Measurements from ENCODE around the gene ZFPM1. TPM values are rescaled to one million over a fixed set of nuclear protein-coding genes. Genes with fewer than 3 reads are reported as not detected.

ZFPM1 gene
- polyA plus RNA-seq, 2 donors: 0.98 to 2.6 TPM

DNA sequence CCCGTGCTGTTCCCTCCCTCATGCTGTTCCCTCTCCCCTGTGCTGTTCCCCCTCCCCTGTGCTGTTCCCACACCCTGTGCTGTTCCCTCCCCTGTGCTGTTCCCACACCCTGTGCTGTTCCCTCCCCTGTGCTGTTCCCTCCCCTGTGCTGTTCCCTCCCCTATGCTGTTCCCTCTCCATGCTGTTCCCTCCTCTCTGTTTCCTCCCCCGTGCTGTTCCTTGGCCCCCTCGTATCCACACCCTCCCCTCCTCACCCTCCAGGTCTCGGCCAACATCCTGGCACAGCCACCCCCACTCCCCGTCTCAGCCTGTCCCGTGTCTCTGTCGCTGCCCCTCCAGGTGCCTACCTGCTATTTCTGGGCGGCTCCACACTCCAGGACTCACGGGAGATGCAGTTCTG lies 68.6 kb downstream of the ZFPM1 start:
- Histone ChIP-seq H3K27ac (ENCODE audit: low read depth in 2 of 2, low read length in 1 of 2) (no peak overlapping the region), H3K36me3 (ENCODE audit: control insufficient read depth in 2 of 2, insufficient read depth in 2 of 2, low read length in 1 of 2) (no peaks in the 10 kb centered on the region), H3K4me3 (ENCODE audit: low read depth in 1 of 2, low read length in 2 of 2) (no peak overlapping the region), H3K27me3 (ENCODE audit: control insufficient read depth in 1 of 2, insufficient read depth in 2 of 2, low read length in 2 of 2) (peaks cover 0 to 18% of the 10 kb centered on the region in 2 donors), H3K4me1 (ENCODE audit: control insufficient read depth in 2 of 2, insufficient read depth in 2 of 2, low read length in 1 of 2) (peaks cover 0 to 13% of the 10 kb centered on the region in 2 donors), H3K9me3 (ENCODE audit: control insufficient read depth in 2 of 2, insufficient read depth in 1 of 2, low read depth in 1 of 2, low read length in 1 of 2) (no peaks in the 10 kb centered on the region)
- 49 to 52% methylated on average over 9 of the region's 9 CpGs for WGBS, 2 donors

DNA sequence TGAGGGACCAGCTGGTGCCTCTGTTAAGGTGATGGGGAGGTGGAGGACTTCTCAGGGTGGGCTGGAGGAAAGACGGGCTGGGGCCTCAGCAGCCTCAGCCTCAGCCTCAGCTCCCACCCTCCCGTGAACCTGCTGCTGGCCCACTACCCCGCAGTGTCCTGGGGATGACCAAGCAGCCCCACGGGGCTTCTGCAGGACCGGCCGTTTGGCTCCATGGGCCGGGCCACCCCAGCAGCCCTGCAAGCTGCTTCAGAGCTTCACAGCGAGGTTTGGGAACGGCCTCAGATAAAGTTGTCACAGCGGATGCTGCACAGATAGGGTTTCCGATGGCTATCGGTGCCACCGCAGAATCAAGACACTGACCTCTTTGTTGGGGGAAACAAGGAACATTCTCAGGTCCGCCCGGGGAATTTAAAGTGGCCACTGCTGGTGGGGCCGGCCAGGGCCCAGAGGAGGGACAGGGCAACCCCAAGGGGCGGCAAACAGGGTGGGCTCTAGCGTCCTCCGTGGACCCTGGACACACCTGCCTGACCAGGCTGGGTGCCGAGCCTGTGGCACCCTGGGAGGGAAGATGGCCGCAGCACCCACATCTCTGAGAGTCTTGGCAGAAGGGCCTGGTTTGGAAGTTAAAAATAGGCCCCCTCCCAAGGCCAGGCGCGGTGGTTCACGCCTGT lies 69.3 kb downstream of the ZFPM1 start:
- H3K4me1 ChIP-seq (ENCODE audit: control insufficient read depth in 2 of 2, insufficient read depth in 2 of 2, low read length in 1 of 2): peaks cover 2 to 19% of the 10 kb centered on the region in 2 donors
- H3K27me3 ChIP-seq (ENCODE audit: control insufficient read depth in 1 of 2, insufficient read depth in 2 of 2, low read length in 2 of 2): peaks cover 0 to 18% of the 10 kb centered on the region in 2 donors
- no peaks in the 10 kb centered on the region for H3K36me3 ChIP-seq (ENCODE audit: control insufficient read depth in 2 of 2, insufficient read depth in 2 of 2, low read length in 1 of 2)
- no peak overlapping the region for H3K4me3 ChIP-seq (ENCODE audit: low read depth in 1 of 2, low read length in 2 of 2)
- WGBS, 2 donors: 71 to 74% methylated on average over 24 of the region's 24 CpGs
- H3K9me3 ChIP-seq (ENCODE audit: control insufficient read depth in 2 of 2, insufficient read depth in 1 of 2, low read depth in 1 of 2, low read length in 1 of 2): no peaks in the 10 kb centered on the region
- no peak overlapping the region for H3K27ac ChIP-seq (ENCODE audit: low read depth in 2 of 2, low read length in 1 of 2)

DNA sequence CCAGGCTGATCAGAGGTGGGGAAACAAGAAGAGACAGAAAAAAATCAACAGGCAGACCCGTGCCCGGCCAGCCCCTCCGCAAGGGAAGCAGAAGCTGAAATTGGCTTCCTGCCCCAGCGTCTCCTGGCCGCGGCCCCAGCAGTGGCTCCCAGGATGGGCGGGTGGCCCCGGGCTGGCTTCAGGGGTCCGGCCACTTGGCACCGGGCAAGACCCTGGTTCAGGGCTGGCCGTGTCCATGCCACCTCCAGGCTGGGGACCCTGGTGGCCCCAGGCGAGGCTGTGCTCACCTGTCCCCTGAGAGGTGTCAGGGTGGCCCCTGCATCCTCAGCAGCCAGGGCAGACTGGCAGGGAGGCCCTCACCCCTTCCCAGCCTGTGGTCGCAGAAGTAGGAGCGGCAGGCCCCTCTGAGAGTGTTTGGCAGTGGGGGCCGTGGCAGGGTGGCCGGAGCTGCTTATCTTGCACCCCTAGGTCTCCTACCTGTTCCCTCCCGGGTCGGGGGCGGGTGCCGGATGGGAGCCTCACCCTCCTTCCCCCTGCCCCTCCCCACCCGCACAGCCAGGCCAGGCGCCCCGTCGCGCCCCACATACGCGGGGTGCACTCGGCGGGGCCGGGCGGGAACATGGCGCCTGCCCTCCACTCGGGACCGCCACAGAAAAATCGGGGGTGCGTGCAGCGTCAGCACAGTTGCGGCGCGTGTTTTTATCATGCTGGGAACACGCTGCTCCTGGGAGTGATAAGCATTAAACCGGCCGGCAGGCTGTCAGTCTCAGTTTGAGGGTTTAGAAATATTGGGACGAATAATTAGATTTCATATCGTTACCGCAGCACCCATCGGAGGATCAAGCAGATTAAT lies 70.5 kb downstream of the ZFPM1 start:
- peaks cover 0 to 18% of the 10 kb centered on the region in 2 donors for H3K27me3 ChIP-seq (ENCODE audit: control insufficient read depth in 1 of 2, insufficient read depth in 2 of 2, low read length in 2 of 2)
- peaks cover 2 to 19% of the 10 kb centered on the region in 2 donors for H3K4me1 ChIP-seq (ENCODE audit: control insufficient read depth in 2 of 2, insufficient read depth in 2 of 2, low read length in 1 of 2)

DNA sequence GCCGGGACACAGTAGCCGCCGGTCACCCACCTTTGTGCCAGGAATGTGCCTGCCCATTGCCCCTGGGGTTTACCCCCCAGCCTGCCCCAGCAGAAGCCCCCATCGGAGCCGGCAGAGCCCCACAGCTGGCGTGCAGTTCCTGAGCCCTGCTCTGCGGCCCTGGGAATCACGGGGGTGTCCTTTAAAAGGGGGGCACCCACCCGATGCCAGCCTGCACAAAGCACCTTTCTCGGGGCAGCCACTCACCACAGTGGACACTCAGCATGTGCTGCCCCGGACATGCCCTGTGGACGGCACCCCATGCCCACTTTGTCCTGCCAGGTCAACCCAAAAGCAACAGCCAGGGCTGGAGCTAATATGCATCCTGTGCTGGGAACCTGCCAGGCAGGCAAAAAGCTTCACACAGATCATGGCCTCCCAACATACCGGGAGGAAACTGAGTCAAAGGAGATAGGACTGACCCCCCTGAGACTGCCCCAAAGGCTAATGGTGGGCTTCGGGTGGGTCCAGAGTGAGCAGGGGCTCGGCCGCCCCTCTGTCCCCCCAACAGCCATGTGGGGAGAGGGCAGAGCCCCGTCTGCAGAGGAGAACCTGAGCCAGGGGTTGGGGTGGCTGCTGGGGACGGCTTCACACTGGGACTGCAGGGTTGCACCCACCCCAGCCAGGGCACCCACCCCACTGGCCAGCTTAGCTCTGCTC lies 71.3 kb downstream of the ZFPM1 start:
- Histone ChIP-seq H3K36me3 (ENCODE audit: control insufficient read depth in 2 of 2, insufficient read depth in 2 of 2, low read length in 1 of 2) (no peaks in the 10 kb centered on the region), H3K9me3 (ENCODE audit: control insufficient read depth in 2 of 2, insufficient read depth in 1 of 2, low read depth in 1 of 2, low read length in 1 of 2) (no peaks in the 10 kb centered on the region), H3K4me1 (ENCODE audit: control insufficient read depth in 2 of 2, insufficient read depth in 2 of 2, low read length in 1 of 2) (peaks cover 2 to 19% of the 10 kb centered on the region in 2 donors), H3K27me3 (ENCODE audit: control insufficient read depth in 1 of 2, insufficient read depth in 2 of 2, low read length in 2 of 2) (peaks cover 0 to 18% of the 10 kb centered on the region in 2 donors), H3K4me3 (ENCODE audit: low read depth in 1 of 2, low read length in 2 of 2) (no peak overlapping the region), H3K27ac (ENCODE audit: low read depth in 2 of 2, low read length in 1 of 2) (no peak overlapping the region)
- WGBS, 2 donors: 45 to 46% methylated on average over 17 to 18 of the region's 18 CpGs

More for the DNA sequence above, 70.5 kb downstream of the ZFPM1 start:
- H3K27ac ChIP-seq (ENCODE audit: low read depth in 2 of 2, low read length in 1 of 2): no peak overlapping the region
- H3K9me3 ChIP-seq (ENCODE audit: control insufficient read depth in 2 of 2, insufficient read depth in 1 of 2, low read depth in 1 of 2, low read length in 1 of 2): no peaks in the 10 kb centered on the region
- 33 to 46% methylated on average over 45 to 47 of the region's 47 CpGs for WGBS, 2 donors
- no peak overlapping the region for H3K4me3 ChIP-seq (ENCODE audit: low read depth in 1 of 2, low read length in 2 of 2)
- H3K36me3 ChIP-seq (ENCODE audit: control insufficient read depth in 2 of 2, insufficient read depth in 2 of 2, low read length in 1 of 2): no peaks in the 10 kb centered on the region

DNA sequence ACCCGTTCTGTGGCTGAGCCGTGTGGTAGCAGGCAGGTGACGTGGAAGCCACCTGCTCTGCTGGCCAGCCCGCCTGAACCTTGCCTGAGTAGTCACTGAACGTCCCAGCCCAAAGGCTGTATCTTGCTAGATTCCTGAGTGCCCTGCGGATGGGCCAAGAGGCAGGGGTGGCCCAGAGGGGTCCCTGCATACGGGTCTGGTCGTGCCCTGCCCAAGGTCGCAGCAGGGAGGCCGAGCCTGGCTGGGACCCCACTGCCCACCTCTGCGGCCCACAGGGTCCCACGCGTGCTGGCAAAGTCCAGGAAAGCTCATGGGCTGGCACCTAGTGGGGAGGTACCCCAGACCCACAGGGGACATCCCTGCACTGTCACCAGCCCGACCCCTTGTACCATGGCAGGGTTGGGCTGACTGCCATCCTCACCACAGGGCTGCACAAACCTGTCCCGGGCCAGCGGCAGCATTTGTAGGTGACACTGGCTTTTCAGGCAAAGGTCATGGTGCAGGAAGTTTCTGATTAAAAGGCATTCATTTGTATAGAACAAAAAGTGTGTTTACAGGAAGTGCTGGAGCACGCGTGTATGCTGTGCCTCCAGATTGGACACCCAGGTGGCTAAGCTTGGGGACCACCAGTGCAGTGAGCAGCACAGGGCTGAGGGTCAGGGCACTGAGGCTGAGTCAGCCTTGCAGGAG lies 72.0 kb downstream of the ZFPM1 start:
- H3K27ac ChIP-seq (ENCODE audit: low read depth in 2 of 2, low read length in 1 of 2): no peak overlapping the region
- 33 to 42% methylated on average over 17 to 18 of the region's 18 CpGs for WGBS, 2 donors

DNA sequence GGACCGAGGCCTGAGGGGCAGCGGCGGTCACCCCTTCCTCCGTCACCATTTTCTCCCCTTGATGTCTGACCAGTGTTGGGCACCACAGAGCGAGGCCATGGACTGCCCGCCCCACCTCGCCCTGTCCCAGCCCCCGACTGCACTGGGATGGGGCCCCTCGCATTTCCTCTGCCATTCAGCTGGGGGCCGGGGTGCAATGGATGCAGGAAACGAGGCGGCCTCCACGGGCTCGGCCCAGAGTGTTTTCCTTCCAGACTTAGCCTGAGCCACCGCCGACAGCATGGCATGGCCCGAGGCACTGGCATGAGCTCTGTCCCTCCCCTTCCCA lies 72.5 kb downstream of the ZFPM1 start:
- Histone ChIP-seq H3K27me3 (ENCODE audit: control insufficient read depth in 1 of 2, insufficient read depth in 2 of 2, low read length in 2 of 2) (peaks cover 0 to 18% of the 10 kb centered on the region in 2 donors), H3K36me3 (ENCODE audit: control insufficient read depth in 2 of 2, insufficient read depth in 2 of 2, low read length in 1 of 2) (peaks cover 0 to 5% of the 10 kb centered on the region in 2 donors), H3K4me1 (ENCODE audit: control insufficient read depth in 2 of 2, insufficient read depth in 2 of 2, low read length in 1 of 2) (peaks cover 2 to 19% of the 10 kb centered on the region in 2 donors), H3K9me3 (ENCODE audit: control insufficient read depth in 2 of 2, insufficient read depth in 1 of 2, low read depth in 1 of 2, low read length in 1 of 2) (no peaks in the 10 kb centered on the region), H3K27ac (ENCODE audit: low read depth in 2 of 2, low read length in 1 of 2) (no peak overlapping the region), H3K4me3 (ENCODE audit: low read depth in 1 of 2, low read length in 2 of 2) (no peak overlapping the region)
- 40 to 44% methylated on average over 17 of the region's 17 CpGs for WGBS, 2 donors

More for the DNA sequence above, 72.0 kb downstream of the ZFPM1 start:
- Histone ChIP-seq H3K9me3 (ENCODE audit: control insufficient read depth in 2 of 2, insufficient read depth in 1 of 2, low read depth in 1 of 2, low read length in 1 of 2) (no peaks in the 10 kb centered on the region), H3K27me3 (ENCODE audit: control insufficient read depth in 1 of 2, insufficient read depth in 2 of 2, low read length in 2 of 2) (peaks cover 0 to 18% of the 10 kb centered on the region in 2 donors), H3K4me1 (ENCODE audit: control insufficient read depth in 2 of 2, insufficient read depth in 2 of 2, low read length in 1 of 2) (peaks cover 2 to 19% of the 10 kb centered on the region in 2 donors), H3K4me3 (ENCODE audit: low read depth in 1 of 2, low read length in 2 of 2) (no peak overlapping the region), H3K36me3 (ENCODE audit: control insufficient read depth in 2 of 2, insufficient read depth in 2 of 2, low read length in 1 of 2) (peaks cover 0 to 2% of the 10 kb centered on the region in 2 donors)

DNA sequence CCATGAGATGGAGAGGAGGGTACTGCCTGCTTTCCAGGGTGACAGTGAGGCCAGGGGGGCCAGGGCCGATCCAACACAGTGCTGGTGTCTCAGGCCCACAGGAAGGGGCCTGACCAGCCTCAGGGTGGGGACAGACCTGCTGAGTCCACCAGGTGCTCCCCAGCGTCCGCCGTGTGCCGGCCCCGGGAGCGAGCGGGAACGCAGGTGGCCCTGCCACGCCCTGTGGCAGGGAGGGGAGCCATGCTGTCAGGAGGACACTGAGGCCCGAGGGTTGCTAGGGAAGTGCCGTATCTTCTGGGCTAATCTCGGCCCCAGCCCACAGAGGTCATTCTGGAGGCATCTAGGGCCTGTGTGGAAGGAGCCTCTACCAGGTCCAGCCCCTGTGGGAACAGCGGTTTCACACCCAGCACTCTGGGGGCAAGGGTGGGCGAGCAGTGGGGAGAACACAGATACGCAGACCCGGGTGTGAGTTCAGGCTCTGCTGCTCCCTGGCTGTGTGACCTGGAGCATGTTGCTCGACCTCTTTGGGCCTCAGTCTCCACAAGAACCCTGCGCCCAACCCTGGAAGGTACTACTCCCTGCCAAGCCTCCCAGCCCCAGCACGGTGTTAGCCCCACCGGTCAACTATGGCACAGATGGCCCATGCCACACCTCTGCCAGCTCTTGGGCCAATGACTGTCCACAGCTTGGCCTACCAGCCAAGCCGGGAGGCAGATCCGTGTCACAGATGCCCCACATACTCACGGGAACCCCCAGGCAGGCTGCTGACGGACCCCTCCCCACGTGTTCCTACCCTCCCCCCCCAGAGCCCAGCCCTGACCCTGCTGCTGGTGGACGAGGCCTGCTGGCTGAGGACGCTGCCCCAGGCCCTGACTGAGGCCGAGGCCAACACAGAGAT lies 73.2 kb downstream of the ZFPM1 start:
- 50 to 55% methylated on average over 29 of the region's 29 CpGs for WGBS, 2 donors
- H3K4me1 ChIP-seq (ENCODE audit: control insufficient read depth in 2 of 2, insufficient read depth in 2 of 2, low read length in 1 of 2): peaks cover 2 to 19% of the 10 kb centered on the region in 2 donors

DNA sequence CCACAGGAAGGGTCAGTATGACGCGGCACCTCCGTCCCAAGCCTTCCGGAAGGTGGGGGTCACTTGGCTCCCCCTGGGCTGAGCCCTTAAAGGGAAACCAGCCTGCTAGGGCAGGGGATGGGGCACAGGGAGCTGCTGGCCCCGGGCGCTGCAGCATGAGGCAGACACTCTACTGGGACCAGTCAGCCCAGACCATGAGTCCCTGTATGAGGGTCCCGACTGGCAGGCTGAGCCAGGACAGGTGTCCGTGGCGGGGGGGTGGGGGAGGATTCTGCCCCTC lies 73.8 kb downstream of the ZFPM1 start:
- Histone ChIP-seq H3K9me3 (ENCODE audit: control insufficient read depth in 2 of 2, insufficient read depth in 1 of 2, low read depth in 1 of 2, low read length in 1 of 2) (no peaks in the 10 kb centered on the region), H3K27ac (ENCODE audit: low read depth in 2 of 2, low read length in 1 of 2) (no peak overlapping the region), H3K4me3 (ENCODE audit: low read depth in 1 of 2, low read length in 2 of 2) (no peak overlapping the region), H3K27me3 (ENCODE audit: control insufficient read depth in 1 of 2, insufficient read depth in 2 of 2, low read length in 2 of 2) (peaks cover 0 to 18% of the 10 kb centered on the region in 2 donors), H3K36me3 (ENCODE audit: control insufficient read depth in 2 of 2, insufficient read depth in 2 of 2, low read length in 1 of 2) (peaks cover 0 to 6% of the 10 kb centered on the region in 2 donors), H3K4me1 (ENCODE audit: control insufficient read depth in 2 of 2, insufficient read depth in 2 of 2, low read length in 1 of 2) (peaks cover 2 to 19% of the 10 kb centered on the region in 2 donors)
- WGBS, 2 donors: 61% methylated on average over 9 of the region's 9 CpGs

More for the DNA sequence above, 73.2 kb downstream of the ZFPM1 start:
- Histone ChIP-seq H3K4me3 (ENCODE audit: low read depth in 1 of 2, low read length in 2 of 2) (no peak overlapping the region), H3K27me3 (ENCODE audit: control insufficient read depth in 1 of 2, insufficient read depth in 2 of 2, low read length in 2 of 2) (peaks cover 0 to 18% of the 10 kb centered on the region in 2 donors), H3K27ac (ENCODE audit: low read depth in 2 of 2, low read length in 1 of 2) (no peak overlapping the region), H3K36me3 (ENCODE audit: control insufficient read depth in 2 of 2, insufficient read depth in 2 of 2, low read length in 1 of 2) (peaks cover 0 to 6% of the 10 kb centered on the region in 2 donors), H3K9me3 (ENCODE audit: control insufficient read depth in 2 of 2, insufficient read depth in 1 of 2, low read depth in 1 of 2, low read length in 1 of 2) (no peaks in the 10 kb centered on the region)

All from esophagus (tissue), 2 donors.